H9 (cell line): Measurements from ENCODE around the gene PLEKHA5. TPM values are rescaled to one million over a fixed set of nuclear protein-coding genes. Genes with fewer than 3 reads are reported as not detected.

Experiments used
- DNase-seq: peaks from one replicate; pipeline ENCODE4 v3.0.0-alpha.2; 2017
- H2AFZ ChIP-seq: one replicate; pipeline ENCODE4 v1.6.1; 2013; ENCODE audit warnings: mild to moderate bottlenecking, low read length, control low read depth, moderate library complexity
- H2AK5ac ChIP-seq: 2 replicates; pipeline ENCODE4 v1.6.1; 2013; ENCODE audit warnings: low read length, control low read depth, mixed read lengths; ENCODE audit not compliant: insufficient read length
- H2BK120ac ChIP-seq: one replicate; pipeline ENCODE4 v1.6.1; 2013; ENCODE audit warnings: low read depth, mild to moderate bottlenecking, low read length, control low read depth, inconsistent platforms; ENCODE audit not compliant: poor library complexity, severe bottlenecking
- H2BK12ac ChIP-seq: 2 replicates; pipeline ENCODE4 v1.6.1; 2013; ENCODE audit warnings: low read length, control low read depth, mixed read lengths, low read depth; ENCODE audit not compliant: insufficient read length
- H2BK15ac ChIP-seq: 2 replicates; pipeline ENCODE4 v1.6.1; 2013; ENCODE audit warnings: low read depth, low read length, control low read depth
- H2BK20ac ChIP-seq: one replicate; pipeline ENCODE4 v1.6.1; 2013; ENCODE audit warnings: low read depth, mild to moderate bottlenecking, low read length, control low read depth, inconsistent platforms; ENCODE audit not compliant: poor library complexity, severe bottlenecking
- H2BK5ac ChIP-seq: 2 replicates; pipeline ENCODE4 v1.6.1; 2013; ENCODE audit warnings: low read length, control low read depth, mixed read lengths; ENCODE audit not compliant: insufficient read length
- H3K14ac ChIP-seq: 2 replicates; pipeline ENCODE4 v1.6.1; 2013; ENCODE audit warnings: low read length, control low read depth; ENCODE audit not compliant: insufficient read depth
- H3K18ac ChIP-seq: 2 replicates; pipeline ENCODE4 v1.6.1; 2013; ENCODE audit warnings: low read depth, mild to moderate bottlenecking, mixed read lengths, low read length, control low read depth; ENCODE audit not compliant: insufficient read length
- H3K23ac ChIP-seq: 2 replicates; pipeline ENCODE4 v1.6.1; 2013; ENCODE audit warnings: low read length, control low read depth, mixed read lengths, low read depth; ENCODE audit not compliant: insufficient read length
- H3K23me2 ChIP-seq: 2 replicates; pipeline ENCODE4 v1.6.1; 2013; ENCODE audit warnings: low read depth, mild to moderate bottlenecking, mixed read lengths, low read length, control low read depth; ENCODE audit not compliant: insufficient read length, poor library complexity, severe bottlenecking
- H3K27ac ChIP-seq: 2 replicates; pipeline ENCODE4 v1.5.1; 2013; ENCODE audit warnings: low read length, control low read depth, mixed read lengths, low read depth; ENCODE audit not compliant: insufficient read length
- H3K27me3 ChIP-seq: 2 replicates; pipeline ENCODE4 v1.6.1; 2013; ENCODE audit warnings: low read length, control low read depth, inconsistent platforms; ENCODE audit not compliant: insufficient read depth
- H3K4ac ChIP-seq: 2 replicates; pipeline ENCODE4 v1.6.1; 2013; ENCODE audit warnings: low read depth, mild to moderate bottlenecking, control low read depth, inconsistent platforms, low read length, moderate library complexity
- H3K4me1 ChIP-seq: 2 replicates; pipeline ENCODE4 v1.6.1; 2013; ENCODE audit warnings: low read length, control low read depth, inconsistent platforms; ENCODE audit not compliant: insufficient read depth
- H3K4me2 ChIP-seq: 2 replicates; pipeline ENCODE4 v1.6.1; 2013; ENCODE audit warnings: low read length, control low read depth, mixed read lengths; ENCODE audit not compliant: insufficient read length, insufficient read depth
- H3K56ac ChIP-seq: 2 replicates; pipeline ENCODE4 v1.6.1; 2013; ENCODE audit warnings: low read depth, mild to moderate bottlenecking, mixed read lengths, low read length, control low read depth; ENCODE audit not compliant: insufficient read length
- H3K79me1 ChIP-seq: 2 replicates; pipeline ENCODE4 v1.6.1; 2013; ENCODE audit warnings: low read depth, mild to moderate bottlenecking, moderate library complexity, low read length, control low read depth, inconsistent platforms; ENCODE audit not compliant: insufficient read depth, poor library complexity, severe bottlenecking
- H3K79me2 ChIP-seq: 2 replicates; pipeline ENCODE4 v1.6.1; 2013; ENCODE audit warnings: low read length, control low read depth, inconsistent platforms; ENCODE audit not compliant: insufficient read depth
- H3K9ac ChIP-seq: 2 replicates; pipeline ENCODE4 v1.6.1; 2013; ENCODE audit warnings: low read length, control low read depth, mixed read lengths; ENCODE audit not compliant: insufficient read length; ENCODE audit errors: extremely low read depth
- H3K9me3 ChIP-seq: one replicate; pipeline ENCODE4 v1.6.1; 2013; ENCODE audit warnings: low read depth, low read length, inconsistent platforms; ENCODE audit not compliant: control insufficient read depth
- H3T11ph ChIP-seq: one replicate; pipeline ENCODE4 v1.6.1; 2013; ENCODE audit warnings: mild to moderate bottlenecking, low read length, control low read depth, inconsistent platforms
- H4K20me1 ChIP-seq: one replicate; pipeline ENCODE4 v1.6.1; 2013; ENCODE audit not compliant: control insufficient read depth, insufficient read length, insufficient read depth
- H4K5ac ChIP-seq: 2 replicates; pipeline ENCODE4 v1.6.1; 2013; ENCODE audit warnings: low read depth, mild to moderate bottlenecking, mixed read lengths, low read length, control low read depth; ENCODE audit not compliant: insufficient read length
- H4K8ac ChIP-seq: replicated peaks from 2 replicates; pipeline ENCODE4 v1.6.1; 2013; ENCODE audit warnings: low read length, control low read depth, mixed read lengths, low read depth; ENCODE audit not compliant: insufficient read length
- H4K91ac ChIP-seq: 2 replicates; pipeline ENCODE4 v1.6.1; 2013; ENCODE audit warnings: low read depth, mild to moderate bottlenecking, moderate library complexity, mixed read lengths, low read length, control low read depth; ENCODE audit not compliant: insufficient read length
- H3K27ac Mint-ChIP-seq, 3 experiments: 2 replicates in 2 of 3; 3 replicates in 1 of 3; pipeline ENCODE4 v1.8.0; 2020 to 2021; ENCODE audit warnings: mixed read lengths in 3 of 3, mild to moderate bottlenecking in 1 of 3, moderate library complexity in 1 of 3
- H3K27me3 Mint-ChIP-seq: 2 replicates; pipeline ENCODE4 v1.8.0; 2021; ENCODE audit warnings: low read depth, mild to moderate bottlenecking, moderate library complexity, mixed read lengths
- H3K36me3 Mint-ChIP-seq, 3 experiments: 2 replicates in 2 of 3; 3 replicates in 1 of 3; pipeline ENCODE4 v1.8.0; 2020 to 2021; ENCODE audit warnings: low read depth in 3 of 3, mixed read lengths in 3 of 3; ENCODE audit not compliant: insufficient read depth in 1 of 3
- H3K4me1 Mint-ChIP-seq, 2 experiments: 2 replicates each; pipeline ENCODE4 v1.8.0; 2020; ENCODE audit warnings: mixed read lengths in 2 of 2
- H3K4me3 Mint-ChIP-seq, 2 experiments: 2 replicates in 1 of 2; 3 replicates in 1 of 2; pipeline ENCODE4 v1.8.0; 2020 to 2021; ENCODE audit warnings: mild to moderate bottlenecking in 2 of 2, mixed read lengths in 2 of 2, moderate library complexity in 1 of 2
- H3K9me3 Mint-ChIP-seq, 2 experiments: 2 replicates in 1 of 2; 3 replicates in 1 of 2; pipeline ENCODE4 v1.8.0; 2020; ENCODE audit warnings: mild to moderate bottlenecking in 2 of 2, mixed read lengths in 2 of 2, moderate library complexity in 1 of 2
- WGBS: extraction: QIAGEN DNeasy Blood & Tissue Kit; methylation state at CpG from one replicate; pipeline ENCODE4 v1.1.7; 2013; ENCODE audit warnings: missing lambda C conversion rate, low lambda C conversion rate, mixed read lengths; ENCODE audit not compliant: insufficient read length; ENCODE audit errors: extremely low coverage; 5-methylcytosine and 5-hydroxymethylcytosine counted together
- total RNA-seq: library from RNA; stranded (reverse); gene quantifications from 2 replicates; pipeline ENCODE4 v1.2.1, GENCODE V29; 2021
- TF ChIP-seq, protein P1 (sequence below): fragments of 200-600 bp; sonication (generic); conservative IDR thresholded peaks from 3 replicates; pipeline ENCODE4 v1.8.0; 2021; ENCODE audit warnings: antibody characterized with exemption, mild to moderate bottlenecking

Gene PLEKHA5
- total RNA-seq, 1 experiment from 2014 or later, result 86.7 TPM

DNA sequence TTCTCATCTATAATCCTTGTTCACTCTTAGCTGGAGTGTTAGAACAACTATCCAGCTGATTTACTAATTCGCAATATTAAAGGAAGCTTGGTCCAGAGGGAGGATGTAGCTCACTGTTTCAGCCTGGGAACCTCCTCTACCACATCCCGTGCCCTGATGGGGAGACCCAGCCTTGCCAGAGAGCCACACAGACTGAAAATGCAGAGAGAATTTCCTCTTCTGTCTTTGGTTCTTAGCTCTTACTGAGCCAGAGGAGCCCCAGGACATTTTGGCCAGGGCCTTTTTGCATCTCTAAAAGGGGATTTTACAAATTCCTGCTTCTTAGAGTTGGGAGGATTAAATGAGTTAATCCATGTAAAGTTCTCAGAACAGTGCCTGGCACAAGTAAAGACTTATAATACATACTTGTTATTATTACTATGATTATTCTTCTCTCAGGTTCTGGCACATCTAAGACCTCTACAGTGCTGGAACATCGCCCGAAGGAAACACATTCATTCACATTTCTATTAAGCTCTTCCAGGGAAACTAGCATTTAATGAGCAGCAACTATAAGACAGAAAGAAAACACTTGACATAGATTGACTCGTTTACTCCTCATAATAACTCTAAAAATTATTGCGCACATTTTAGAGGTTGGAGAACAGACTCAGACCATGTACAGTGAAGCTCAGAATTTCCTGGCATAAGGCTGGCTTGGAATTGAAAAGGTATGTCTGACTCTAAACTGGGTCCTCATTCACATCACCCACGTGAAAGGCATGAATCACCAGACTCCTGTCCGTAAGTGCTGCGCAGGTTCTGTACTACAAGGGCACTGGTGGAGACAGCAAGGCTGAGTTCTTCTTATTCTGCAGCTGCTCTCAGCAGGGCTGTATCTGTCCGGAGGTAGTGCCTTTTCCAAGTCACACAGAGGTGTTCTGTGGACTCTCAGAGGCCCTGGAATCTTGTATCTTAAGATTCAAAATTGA, 282.0 kb downstream of the PLEKHA5 start:
- Histone ChIP-seq H3K23me2 (no peaks in the 10 kb centered on the region), H2BK15ac (no peak overlapping the region), H3K79me2 (no peaks in the 10 kb centered on the region), H2BK20ac (no peak overlapping the region), H3K4ac (no peak overlapping the region), H3T11ph (no peak overlapping the region), H2BK120ac (no peak overlapping the region), H4K91ac (no peak overlapping the region), H2BK12ac (no peak overlapping the region), H4K8ac (no peak overlapping the region), H3K18ac (no peak overlapping the region), H3K4me1 (peaks cover 2% of the 10 kb centered on the region; the same call in 1 of the 2 replicates), H3K27ac (no peak overlapping the region), H3K56ac (no peak overlapping the region), H4K5ac (no peak overlapping the region), H3K9ac (no peak overlapping the region), H3K4me2 (no peak overlapping the region), H3K9me3 (no peaks in the 10 kb centered on the region), H3K14ac (no peak overlapping the region), H3K23ac (no peak overlapping the region), H2AFZ (no peak overlapping the region), H3K79me1 (no peaks in the 10 kb centered on the region), H2BK5ac (no peak overlapping the region), H2AK5ac (no peak overlapping the region), H3K27me3 (no peaks in the 10 kb centered on the region), H4K20me1 (no peaks in the 10 kb centered on the region)
- WGBS, result no CpG with 5 or more reads among the region's 10 CpGs
- H3K27ac Mint-ChIP-seq, result peak overlapping the region; percentile 80 to 98 (median 95); a peak in 6 of 7 replicates
- TF ChIP-seq, protein P1, sequence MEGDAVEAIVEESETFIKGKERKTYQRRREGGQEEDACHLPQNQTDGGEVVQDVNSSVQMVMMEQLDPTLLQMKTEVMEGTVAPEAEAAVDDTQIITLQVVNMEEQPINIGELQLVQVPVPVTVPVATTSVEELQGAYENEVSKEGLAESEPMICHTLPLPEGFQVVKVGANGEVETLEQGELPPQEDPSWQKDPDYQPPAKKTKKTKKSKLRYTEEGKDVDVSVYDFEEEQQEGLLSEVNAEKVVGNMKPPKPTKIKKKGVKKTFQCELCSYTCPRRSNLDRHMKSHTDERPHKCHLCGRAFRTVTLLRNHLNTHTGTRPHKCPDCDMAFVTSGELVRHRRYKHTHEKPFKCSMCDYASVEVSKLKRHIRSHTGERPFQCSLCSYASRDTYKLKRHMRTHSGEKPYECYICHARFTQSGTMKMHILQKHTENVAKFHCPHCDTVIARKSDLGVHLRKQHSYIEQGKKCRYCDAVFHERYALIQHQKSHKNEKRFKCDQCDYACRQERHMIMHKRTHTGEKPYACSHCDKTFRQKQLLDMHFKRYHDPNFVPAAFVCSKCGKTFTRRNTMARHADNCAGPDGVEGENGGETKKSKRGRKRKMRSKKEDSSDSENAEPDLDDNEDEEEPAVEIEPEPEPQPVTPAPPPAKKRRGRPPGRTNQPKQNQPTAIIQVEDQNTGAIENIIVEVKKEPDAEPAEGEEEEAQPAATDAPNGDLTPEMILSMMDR, result no peak
- H3K27me3 Mint-ChIP-seq, result no peaks in the 10 kb centered on the region; the same call in 1 of the 2 replicates
- DNase-seq, result peak; percentile 75
- H3K4me1 Mint-ChIP-seq, result peaks cover 41 to 43% of the 10 kb centered on the region in 2 experiments
- H3K9me3 Mint-ChIP-seq, result no peaks in the 10 kb centered on the region
- H3K36me3 Mint-ChIP-seq, result no peaks in the 10 kb centered on the region
- H3K4me3 Mint-ChIP-seq, result peak overlapping the region; percentile 4 to 18; a peak in 1 of 5 replicates
